ENCODE measurements around the gene ZNF391. TPM values are rescaled to one million over a fixed set of nuclear protein-coding genes. Genes with fewer than 3 reads are reported as not detected.

The ZNF391 gene
- total RNA-seq, result under 1 TPM; 0.27 to 0.81 (median 0.50) TPM
- polyA plus RNA-seq, result under 1 TPM; 0.14 to 0.49 (median 0.15) TPM
- long read RNA-seq, donor 1, result 0 reads
- long read RNA-seq, donor 2, result 0 reads

DNA sequence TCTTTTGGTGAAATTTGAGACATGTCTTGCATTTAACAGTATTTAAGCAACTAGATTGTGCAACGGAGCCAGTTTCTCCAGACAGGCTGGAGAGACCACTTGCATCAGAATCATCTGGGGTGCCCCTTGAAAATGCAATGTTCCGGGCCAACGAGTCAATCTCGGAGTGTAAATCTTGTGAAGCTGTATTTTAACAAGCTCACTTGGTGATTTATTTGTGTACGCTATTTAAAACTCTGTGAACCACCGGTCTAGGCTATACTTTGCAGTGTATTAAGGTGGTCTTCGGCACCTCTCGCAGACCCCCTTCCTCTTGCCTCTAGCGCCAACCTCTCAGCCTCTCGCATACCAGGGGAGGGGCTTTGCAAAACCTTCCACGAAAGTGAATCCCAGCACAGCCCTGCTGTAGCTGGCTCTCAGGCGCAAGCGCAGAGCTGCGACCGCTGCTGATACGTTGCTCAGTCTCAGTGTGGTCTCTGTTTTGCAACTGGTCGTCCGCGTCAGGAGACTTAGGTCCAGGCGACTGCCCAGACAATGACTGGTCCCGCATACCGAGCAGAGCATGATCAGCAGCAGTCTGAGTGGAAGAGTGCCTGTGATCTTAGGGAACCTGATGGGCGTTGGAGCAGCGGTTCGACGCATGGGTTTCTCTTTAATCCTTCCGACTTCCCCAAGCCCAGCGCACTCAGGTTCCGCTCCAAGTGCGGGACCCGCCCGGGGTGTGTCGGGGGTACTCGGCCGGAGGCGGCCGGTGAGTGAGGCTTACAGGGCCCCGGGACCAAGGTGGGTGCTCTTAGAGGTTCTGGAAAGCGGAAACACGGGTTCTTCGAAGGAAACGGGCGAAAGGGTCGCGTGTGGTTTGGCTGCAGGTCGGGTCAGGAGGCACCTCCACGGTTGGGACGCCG, at the start of gene ZNF391:
TSS of gene ZNF391 (plus strand) at position 467 of the 905 bp plus-strand sequence. CDS start 11,612 bp downstream, outside the sequence.
- peak; percentile 82 to 98 (median 97) for ATAC-seq
- Histone ChIP-seq H3K27ac (peak within 1 kb of the TSS; percentile 54), H3K27me3 (ENCODE audit: insufficient read depth in 3 of 3, low read length in 2 of 3) (peaks cover 0 to 2% (median under 1%) of the 10 kb centered on the region in 3 donors), H3K4me3 (peak within 1 kb of the TSS; percentile 75), H3K9me3 (peaks cover 4% of the 10 kb centered on the region), H3K4me1 (no peaks in the 10 kb centered on the region), H3K36me3 (ENCODE audit: insufficient read depth in 1 of 2, low read depth in 1 of 2) (no peaks in the 10 kb centered on the region)
- DNase-seq, result peak; percentile 78 to 81
- intact Hi-C loops (cut with DNase I), result no loop called here
- TF ChIP-seq, protein P1, sequence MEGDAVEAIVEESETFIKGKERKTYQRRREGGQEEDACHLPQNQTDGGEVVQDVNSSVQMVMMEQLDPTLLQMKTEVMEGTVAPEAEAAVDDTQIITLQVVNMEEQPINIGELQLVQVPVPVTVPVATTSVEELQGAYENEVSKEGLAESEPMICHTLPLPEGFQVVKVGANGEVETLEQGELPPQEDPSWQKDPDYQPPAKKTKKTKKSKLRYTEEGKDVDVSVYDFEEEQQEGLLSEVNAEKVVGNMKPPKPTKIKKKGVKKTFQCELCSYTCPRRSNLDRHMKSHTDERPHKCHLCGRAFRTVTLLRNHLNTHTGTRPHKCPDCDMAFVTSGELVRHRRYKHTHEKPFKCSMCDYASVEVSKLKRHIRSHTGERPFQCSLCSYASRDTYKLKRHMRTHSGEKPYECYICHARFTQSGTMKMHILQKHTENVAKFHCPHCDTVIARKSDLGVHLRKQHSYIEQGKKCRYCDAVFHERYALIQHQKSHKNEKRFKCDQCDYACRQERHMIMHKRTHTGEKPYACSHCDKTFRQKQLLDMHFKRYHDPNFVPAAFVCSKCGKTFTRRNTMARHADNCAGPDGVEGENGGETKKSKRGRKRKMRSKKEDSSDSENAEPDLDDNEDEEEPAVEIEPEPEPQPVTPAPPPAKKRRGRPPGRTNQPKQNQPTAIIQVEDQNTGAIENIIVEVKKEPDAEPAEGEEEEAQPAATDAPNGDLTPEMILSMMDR (IDR thresholded peaks at IDR 0.05), result no peak
- 0% methylated on average over 49 of the region's 49 CpGs for WGBS, 3 donors

DNA sequence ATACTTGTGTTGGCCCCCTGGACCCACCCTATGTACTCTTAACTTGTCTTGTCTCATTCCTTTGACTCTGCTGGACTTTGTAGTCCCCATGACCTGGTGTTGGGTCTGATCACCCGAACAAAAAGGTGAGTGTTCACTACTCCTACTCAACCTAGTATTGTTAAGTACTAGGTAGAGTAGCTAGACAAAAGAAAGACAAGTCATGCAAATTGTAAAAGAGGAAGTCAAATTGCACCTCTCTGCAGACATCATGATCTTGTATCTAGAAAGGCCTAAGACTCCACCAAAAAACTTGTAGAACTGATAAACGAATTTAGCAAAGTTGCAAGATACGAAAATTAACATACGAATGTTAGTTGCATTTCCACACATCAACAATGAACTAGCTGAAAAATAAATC, 35.7 kb upstream of the ZNF391 start:
- Histone ChIP-seq H3K27ac (no peak overlapping the region), H3K4me1 (no peaks in the 10 kb centered on the region), H3K4me3 (no peak overlapping the region), H3K9me3 (peaks cover 43% of the 10 kb centered on the region), H3K27me3 (ENCODE audit: insufficient read depth in 3 of 3, low read length in 2 of 3) (no peaks in the 10 kb centered on the region), H3K36me3 (ENCODE audit: insufficient read depth in 1 of 2, low read depth in 1 of 2) (no peaks in the 10 kb centered on the region)
- intact Hi-C loops (cut with DNase I), result no loop called here
- WGBS, 3 donors, result 79 to 87% (median 86%) methylated on average over 4 of the region's 4 CpGs
- no peak for DNase-seq
- ATAC-seq, result no peak
- TF ChIP-seq, protein P1 (IDR thresholded peaks at IDR 0.05), result no peak

DNA sequence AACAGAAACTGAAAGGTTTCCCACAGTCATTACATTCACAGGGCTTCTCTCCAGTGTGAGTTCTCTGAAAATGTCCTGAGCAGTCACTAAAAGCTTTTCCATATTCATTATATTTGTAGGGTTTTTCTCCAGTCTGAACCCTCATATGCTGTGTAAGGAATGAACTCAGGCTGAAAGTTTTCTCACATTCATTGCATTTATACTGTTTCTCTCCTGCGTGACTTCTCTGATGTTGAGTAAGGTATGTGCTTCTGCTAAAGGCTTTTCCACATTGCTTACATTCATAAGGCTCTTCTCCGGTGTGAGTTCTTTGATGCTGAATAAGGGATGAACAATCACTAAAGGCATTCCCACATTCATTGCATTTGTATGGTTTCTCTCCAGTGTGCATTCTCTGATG, 29.8 kb upstream of the ZNF391 start:
- Histone ChIP-seq H3K27ac (no peak overlapping the region), H3K27me3 (ENCODE audit: insufficient read depth in 3 of 3, low read length in 2 of 3) (no peaks in the 10 kb centered on the region), H3K4me3 (no peak overlapping the region), H3K36me3 (ENCODE audit: insufficient read depth in 1 of 2, low read depth in 1 of 2) (peaks cover 3 to 37% of the 10 kb centered on the region in 2 donors), H3K4me1 (no peaks in the 10 kb centered on the region), H3K9me3 (peaks cover 58% of the 10 kb centered on the region)
- 69 to 96% (median 94%) methylated on average over 2 of the region's 2 CpGs for WGBS, 3 donors
- ATAC-seq (no peak), DNase-seq (no peak)
- TF ChIP-seq, protein P1 (IDR thresholded peaks at IDR 0.05), result no peak
- intact Hi-C loops (cut with DNase I), result no loop called here

DNA sequence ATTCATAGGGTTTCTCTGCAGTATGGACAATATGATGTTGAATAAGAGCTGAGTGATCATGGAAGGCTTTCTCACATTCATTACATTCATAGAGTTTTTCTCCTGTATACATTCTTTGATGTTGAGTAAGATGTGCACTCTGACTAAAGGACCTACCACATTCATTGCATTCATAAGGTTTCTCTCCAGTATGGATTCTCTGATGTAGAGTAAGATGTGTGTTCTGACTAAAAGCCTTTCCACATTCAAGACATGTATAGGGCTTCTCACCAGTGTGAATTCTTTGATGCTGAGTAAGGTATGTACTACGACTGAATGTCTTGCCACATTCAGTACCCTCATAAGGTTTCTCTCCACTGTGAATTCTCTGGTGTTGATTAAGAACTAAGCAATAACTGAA, 29.3 kb upstream of the ZNF391 start:
- H3K27me3 ChIP-seq (ENCODE audit: insufficient read depth in 3 of 3, low read length in 2 of 3), result no peaks in the 10 kb centered on the region
- 85 to 90% (median 90%) methylated on average over 1 of the region's 1 CpG for WGBS, 3 donors
- H3K9me3 ChIP-seq, result peaks cover 55% of the 10 kb centered on the region
- no peaks in the 10 kb centered on the region for H3K4me1 ChIP-seq
- TF ChIP-seq, protein P1 (IDR thresholded peaks at IDR 0.05), result no peak
- peaks cover 3 to 37% of the 10 kb centered on the region in 2 donors for H3K36me3 ChIP-seq (ENCODE audit: insufficient read depth in 1 of 2, low read depth in 1 of 2)
- no peak overlapping the region for H3K27ac ChIP-seq
- ATAC-seq (no peak), DNase-seq (no peak)
- H3K4me3 ChIP-seq, result no peak overlapping the region
- intact Hi-C loops (cut with DNase I), result no loop called here
